IMR-90 (cell line): ENCODE results near the gene SOCS6. TPM values are rescaled to one million over a fixed set of nuclear protein-coding genes. Genes with fewer than 3 reads are reported as not detected.

Source experiments
- ATAC-seq: fragments of 200-7000 bp; cut with Tn5 transposase; 2 replicates; pipeline ENCODE4 v1.9.1; 2020; ENCODE audit warnings: low read depth, mild to moderate bottlenecking, moderate library complexity
- BruUV-seq: library from RNA; stranded (reverse); fragments of 400-500 nt; replicated peaks from 2 replicates; lab custom pipeline; 2021; lab: Mats Ljungman, UMichigan
- CTCF ChIA-PET: fragments of 300-600 bp; formaldehyde crosslinking; extraction: SDS; loops from one replicate; lab custom pipeline; 2021; ENCODE audit warnings: antibody characterized with exemption; lab: Yijun Ruan, JAX
- POLR2A ChIA-PET: fragments of 300-600 bp; sonication (Branson Sonifier 250); formaldehyde crosslinking; loops from one replicate; lab custom pipeline; 2022; ENCODE audit warnings: antibody characterized with exemption; ENCODE audit not compliant: unreplicated experiment; lab: Charles Lee
- DNase-seq: peaks from one replicate; pipeline ENCODE4 v3.0.0; 2013
- H2AFZ ChIP-seq: replicated peaks from 2 replicates; pipeline ENCODE3; 2013; ENCODE audit warnings: low read length, mild to moderate bottlenecking; ENCODE audit not compliant: poor library complexity
- H2AK5ac ChIP-seq: 2 replicates; pipeline ENCODE4 v1.6.1; 2013; ENCODE audit warnings: low read depth, low read length, inconsistent platforms
- H2AK9ac ChIP-seq: replicated peaks from 2 replicates; pipeline ENCODE3; 2013; ENCODE audit warnings: mild to moderate bottlenecking, low read depth, low read length, moderate library complexity; ENCODE audit not compliant: poor library complexity
- H2BK120ac ChIP-seq: 2 replicates; pipeline ENCODE4 v1.6.1; 2013; ENCODE audit warnings: low read depth, low read length, inconsistent platforms
- H2BK15ac ChIP-seq: 3 replicates; pipeline ENCODE4 v1.6.1; 2013; ENCODE audit warnings: low read depth, low read length, inconsistent platforms
- H2BK20ac ChIP-seq: 2 replicates; pipeline ENCODE4 v1.6.1; 2013; ENCODE audit warnings: low read depth, mild to moderate bottlenecking, inconsistent platforms, low read length, moderate library complexity
- H2BK5ac ChIP-seq: 2 replicates; pipeline ENCODE4 v1.6.1; 2013; ENCODE audit warnings: mild to moderate bottlenecking, low read depth, low read length, inconsistent platforms; ENCODE audit not compliant: poor library complexity, severe bottlenecking
- H3K14ac ChIP-seq: replicated peaks from 2 replicates; pipeline ENCODE4 v1.6.1; 2013; ENCODE audit warnings: low read depth, low read length, inconsistent platforms
- H3K18ac ChIP-seq: 2 replicates; pipeline ENCODE4 v1.6.1; 2013; ENCODE audit warnings: low read depth, low read length, control low read depth
- H3K23ac ChIP-seq: 2 replicates; pipeline ENCODE4 v1.6.1; 2013; ENCODE audit warnings: low read depth, low read length, inconsistent platforms
- H3K27ac ChIP-seq: 2 replicates; pipeline ENCODE4 v1.5.1; 2013; ENCODE audit warnings: mild to moderate bottlenecking, control low read depth, low read length; ENCODE audit not compliant: insufficient read depth
- H3K27me3 ChIP-seq: 2 replicates; pipeline ENCODE4 v1.6.1; 2013; ENCODE audit warnings: low read length; ENCODE audit not compliant: control insufficient read depth, insufficient read depth
- H3K36me3 ChIP-seq: 2 replicates; pipeline ENCODE4 v1.6.1; 2013; ENCODE audit warnings: low read length, mixed read lengths; ENCODE audit not compliant: control insufficient read depth, insufficient read depth
- H3K4ac ChIP-seq: 2 replicates; pipeline ENCODE4 v1.6.1; 2013; ENCODE audit warnings: low read depth, low read length, inconsistent platforms
- H3K4me1 ChIP-seq: 2 replicates; pipeline ENCODE4 v1.6.1; 2013; ENCODE audit warnings: low read length, mixed read lengths; ENCODE audit not compliant: control insufficient read depth, insufficient read depth
- H3K4me2 ChIP-seq: 2 replicates; pipeline ENCODE4 v1.6.1; 2013; ENCODE audit warnings: low read depth, mild to moderate bottlenecking, control low read depth, low read length, moderate library complexity
- H3K4me3 ChIP-seq: 2 replicates; pipeline ENCODE4 v1.5.1; 2013; ENCODE audit warnings: low read depth, mild to moderate bottlenecking, control low read depth, low read length, moderate library complexity; ENCODE audit not compliant: insufficient read depth
- H3K56ac ChIP-seq: 2 replicates; pipeline ENCODE4 v1.6.1; 2013; ENCODE audit warnings: low read length, inconsistent platforms; ENCODE audit not compliant: insufficient read depth; ENCODE audit errors: extremely low read depth
- H3K79me1 ChIP-seq, 2 experiments: 2 replicates each; pipeline ENCODE4 v1.6.1; 2013; ENCODE audit warnings: low read length in 2 of 2, inconsistent platforms in 1 of 2, low read depth in 1 of 2
- H3K9ac ChIP-seq: 2 replicates; pipeline ENCODE4 v1.6.1; 2013; ENCODE audit warnings: low read depth, low read length, control low read depth
- H3K9me1 ChIP-seq: 2 replicates; pipeline ENCODE4 v1.6.1; 2013; ENCODE audit warnings: low read length, inconsistent platforms; ENCODE audit not compliant: insufficient read depth
- H3K9me3 ChIP-seq: 2 replicates; pipeline ENCODE4 v1.6.1; 2013; ENCODE audit warnings: low read length; ENCODE audit not compliant: control insufficient read depth, insufficient read depth
- H4K20me1 ChIP-seq: 2 replicates; pipeline ENCODE4 v1.6.1; 2013; ENCODE audit warnings: low read length, inconsistent platforms; ENCODE audit not compliant: insufficient read depth
- H4K5ac ChIP-seq: 2 replicates; pipeline ENCODE4 v1.6.1; 2013; ENCODE audit warnings: mild to moderate bottlenecking, low read depth, low read length, control low read depth
- H4K8ac ChIP-seq, 2 experiments: 2 replicates each; pipeline ENCODE4 v1.6.1; 2013; ENCODE audit warnings: low read depth in 2 of 2, low read length in 2 of 2, control low read depth in 1 of 2, inconsistent platforms in 1 of 2
- H4K91ac ChIP-seq: 2 replicates; pipeline ENCODE4 v1.6.1; 2013; ENCODE audit warnings: low read depth, low read length, inconsistent platforms; ENCODE audit not compliant: insufficient read depth
- USF2 ChIP-seq: fragments of 150-350 bp; IDR thresholded peaks from 2 replicates; pipeline ENCODE4 v1.6.1; 2017; ENCODE audit warnings: mild to moderate bottlenecking, antibody characterized with exemption, low read length, low read depth
- dilution Hi-C: fragments of 300-500 bp; cut with HindIII; formaldehyde crosslinking; loops from one replicate; pipeline ENCODE4 v1.14.3; 2018; ENCODE audit warnings: low sequenced_read_pairs; ENCODE audit not compliant: unreplicated experiment
- in situ Hi-C: fragments of 300-500 bp; cut with MboI; formaldehyde crosslinking; loops from 3 replicates; pipeline ENCODE4 v1.14.3; 2019; ENCODE audit warnings: low sequenced_read_pairs, inconsistent platforms, mixed read lengths
- intact Hi-C: fragments of 100-400 bp; cut with micrococcal nuclease; formaldehyde crosslinking; loops from 2 replicates; pipeline ENCODE4 v1.10.0; 2022
- polyA plus RNA-seq, 3 experiments: library from polyadenylated mRNA; depleted of rRNA; stranded (reverse); fragments of >200 nt; gene quantifications; 2 replicates each; pipeline ENCODE4 v1.2.3, GENCODE V29; 2012; ENCODE audit warnings: low replicate concordance in 1 of 3
- total RNA-seq: library from RNA; depleted of rRNA; stranded (reverse); fragments of >200 nt; gene quantifications from 2 replicates; pipeline ENCODE4 v1.2.3, GENCODE V29; 2012

Gene SOCS6
- total and polyA plus RNA-seq, 2 of the 4 experiments (the other 2 are of a cell fraction) = 21.3 to 57.4 TPM

GRCh38 chr18:70338890-70339289, 50.0 kb downstream of the SOCS6 start:
- H2BK120ac ChIP-seq = no peak overlapping the region
- in situ Hi-C loops = no loop called here
- no peak for ATAC-seq
- ChIA-PET CTCF (no interaction called here), POLR2A (no interaction called here)
- H2BK20ac ChIP-seq = no peak overlapping the region
- peaks cover 10 to 24% of the 10 kb centered on the region in 2 experiments for H3K79me1 ChIP-seq
- no peaks in the 10 kb centered on the region for H3K27me3 ChIP-seq
- BruUV-seq = no TSS peak
- dilution Hi-C loops = no loop called here
- peaks cover 1% of the 10 kb centered on the region; the same call in 1 of the 2 replicates for H3K36me3 ChIP-seq
- no peak overlapping the region for H2AK9ac ChIP-seq
- TF ChIP-seq USF2 = no peak
- H2AFZ ChIP-seq = no peak overlapping the region
- H2BK15ac ChIP-seq = no peak overlapping the region
- no peak overlapping the region for H2AK5ac ChIP-seq
- no peak overlapping the region for H2BK5ac ChIP-seq
- no peak overlapping the region for H3K14ac ChIP-seq
- H3K23ac ChIP-seq = no peak overlapping the region
- no peak overlapping the region for H4K91ac ChIP-seq
- peaks cover 5% of the 10 kb centered on the region; the same call in 1 of the 2 replicates for H3K9me3 ChIP-seq
- intact Hi-C loops = no loop called here
- no peak overlapping the region for H3K4me3 ChIP-seq
- H4K5ac ChIP-seq = no peak overlapping the region
- H3K56ac ChIP-seq = no peak overlapping the region
- H3K4me1 ChIP-seq = peaks cover 2% of the 10 kb centered on the region; the same call in 1 of the 2 replicates
- no peak overlapping the region for H4K8ac ChIP-seq
- H3K9ac ChIP-seq = no peak overlapping the region
- H3K9me1 ChIP-seq = peaks cover 4% of the 10 kb centered on the region
- no peak overlapping the region for H3K4ac ChIP-seq
- no peak for DNase-seq
- no peaks in the 10 kb centered on the region for H4K20me1 ChIP-seq
- no peak overlapping the region for H3K18ac ChIP-seq
- no peak overlapping the region for H3K27ac ChIP-seq
- H3K4me2 ChIP-seq = no peak overlapping the region
